IPS-NIHi11 (cell line): Measurements from ENCODE around the gene IER2.
A peak's percentile ranks its signal among the peaks of the same experiment; 100 is the strongest.

ENCODE experiments used
- DNase-seq: peaks from one replicate; pipeline ENCODE4 v3.0.0; 2012; ENCODE audit warnings: mixed read lengths, low spot score

The IER2 gene, protein sequence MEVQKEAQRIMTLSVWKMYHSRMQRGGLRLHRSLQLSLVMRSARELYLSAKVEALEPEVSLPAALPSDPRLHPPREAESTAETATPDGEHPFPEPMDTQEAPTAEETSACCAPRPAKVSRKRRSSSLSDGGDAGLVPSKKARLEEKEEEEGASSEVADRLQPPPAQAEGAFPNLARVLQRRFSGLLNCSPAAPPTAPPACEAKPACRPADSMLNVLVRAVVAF

DNA sequence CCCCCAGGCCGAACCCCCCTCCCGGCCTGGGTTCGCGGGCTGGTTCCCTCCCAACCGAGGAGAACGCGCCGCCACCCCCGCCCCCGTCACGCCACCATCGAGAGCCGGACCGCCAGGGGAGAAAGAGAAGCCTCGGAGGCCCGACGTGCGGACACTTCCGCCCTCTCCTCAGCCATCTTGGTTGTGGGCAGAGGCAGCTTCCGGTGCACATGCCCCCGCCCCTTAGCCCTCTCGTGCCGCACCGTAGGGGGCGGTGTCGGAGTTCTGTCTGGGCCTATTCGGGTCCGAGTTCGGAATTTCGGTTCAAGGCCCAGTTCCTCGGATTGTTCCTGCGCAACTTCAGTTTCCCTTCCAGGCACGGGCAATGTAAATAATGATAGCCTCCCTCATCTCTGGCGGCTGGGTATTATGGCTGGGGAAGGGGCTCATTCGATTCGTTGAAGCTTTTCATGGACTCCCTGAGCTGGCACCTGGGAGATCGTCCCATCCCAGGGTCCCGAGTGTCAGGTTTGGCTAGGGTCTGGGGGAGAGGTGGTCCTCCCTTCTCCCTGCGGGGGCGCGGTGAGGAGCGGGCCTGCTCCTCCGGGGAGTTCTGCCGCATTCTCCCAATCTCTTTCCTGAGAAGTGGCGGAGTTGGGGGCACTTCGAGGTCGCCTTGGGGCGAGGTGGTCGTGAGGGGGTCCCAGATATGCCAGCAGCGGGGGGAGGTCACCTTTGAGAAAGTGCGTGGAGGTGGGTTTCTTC, at the start of gene IER2, which contains the start of gene STX10:
Gene IER2, plus strand, starts transcription at position 225 of the 744 bp plus-strand sequence. CDS start 2,776 bp downstream, outside the sequence.
Gene STX10, minus strand, starts transcription at position 189 of the 744 bp plus-strand sequence. CDS start 202 bp downstream, outside the sequence.
- peak; percentile 93 for DNase-seq

DNA sequence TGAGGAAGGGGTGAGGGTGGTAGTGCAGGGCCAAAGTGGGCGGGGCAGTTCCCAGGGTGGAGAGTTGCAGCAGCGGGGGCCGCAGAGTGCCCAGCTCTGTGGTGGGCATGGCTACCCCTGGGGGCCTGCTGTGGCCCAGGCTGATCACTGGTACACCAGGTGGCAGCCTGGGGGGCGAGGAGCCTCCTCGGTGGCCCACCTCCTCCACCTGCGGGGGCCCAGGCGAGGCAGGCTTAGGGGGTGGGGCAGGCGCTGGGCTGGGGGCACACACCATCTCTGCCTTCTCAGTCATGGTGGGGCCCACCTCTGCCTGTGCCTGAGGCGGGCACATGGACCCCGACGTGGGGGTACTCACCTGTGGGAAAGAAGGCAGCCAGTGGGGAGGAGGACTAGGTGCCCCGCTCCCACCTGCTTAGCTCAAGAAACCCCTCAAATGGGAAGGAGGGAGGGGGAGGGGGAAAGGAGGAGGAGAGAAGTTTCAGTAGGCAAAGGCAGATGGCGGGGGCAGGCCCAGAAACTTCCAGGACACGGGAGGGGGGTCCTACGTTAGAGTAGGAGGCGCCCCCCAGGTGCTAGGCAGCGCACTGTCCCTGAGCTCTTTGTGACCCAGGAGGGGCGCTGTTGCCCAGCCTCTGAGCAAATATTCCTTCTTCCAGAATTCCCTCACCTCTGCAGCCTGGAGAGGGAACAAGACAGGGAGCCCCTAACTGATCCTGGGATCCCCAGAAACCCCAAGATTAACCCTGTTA, 49.2 kb upstream of the IER2 start:
- DNase-seq: no peak

DNA sequence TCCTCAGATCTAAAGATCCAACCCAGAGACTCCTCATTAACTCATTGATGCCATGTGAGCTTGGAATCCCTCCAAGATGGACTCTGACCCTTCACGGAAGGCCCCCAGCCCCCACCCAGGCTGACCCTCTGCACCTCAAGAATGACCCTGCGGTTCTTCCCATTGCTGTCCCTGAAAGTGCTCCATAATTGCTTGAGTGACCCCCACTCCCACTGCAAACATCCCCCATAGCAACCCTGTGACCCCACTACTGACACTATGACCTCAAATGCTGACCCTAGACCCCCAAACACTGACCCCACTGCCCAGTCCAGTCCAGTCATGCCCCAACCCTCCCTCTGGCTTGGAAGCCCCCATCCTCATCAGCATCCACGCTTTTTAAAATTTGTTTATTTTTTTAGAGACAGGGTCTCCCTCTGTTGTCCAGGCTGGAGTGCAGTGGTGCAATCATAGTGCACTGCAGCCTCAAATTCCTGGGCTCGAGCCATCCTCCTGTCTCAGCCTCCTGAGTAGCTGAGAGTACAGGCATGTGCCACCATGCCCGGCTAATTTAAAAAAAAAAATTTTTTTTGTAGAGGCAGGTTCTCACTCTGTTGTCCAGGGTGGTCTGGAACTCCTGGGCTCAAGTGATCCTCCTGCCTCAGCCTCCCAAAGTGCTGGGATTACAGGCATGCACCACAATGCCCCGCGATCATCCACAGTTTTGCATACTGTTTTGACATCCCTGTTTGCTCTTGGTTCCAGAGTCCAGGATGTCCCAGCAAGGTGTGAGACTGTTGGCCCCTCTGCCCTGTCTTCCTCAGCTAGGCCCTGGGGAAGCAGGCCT, 48.4 kb upstream of the IER2 start:
- DNase-seq: no peak

DNA sequence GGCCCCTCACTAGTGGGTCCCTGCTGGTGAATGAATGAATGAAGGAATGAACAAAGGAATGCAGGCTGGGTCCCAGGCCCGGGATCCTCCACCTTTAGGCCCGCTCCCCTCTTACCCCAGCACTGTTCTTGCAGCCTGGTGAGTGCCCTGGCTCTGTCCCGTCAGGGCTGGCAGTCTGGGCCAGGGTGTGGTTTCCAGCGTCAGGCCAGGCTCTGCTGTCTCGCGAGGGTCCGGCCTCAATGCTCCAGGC, 47.9 kb upstream of the IER2 start:
- DNase-seq: no peak

DNA sequence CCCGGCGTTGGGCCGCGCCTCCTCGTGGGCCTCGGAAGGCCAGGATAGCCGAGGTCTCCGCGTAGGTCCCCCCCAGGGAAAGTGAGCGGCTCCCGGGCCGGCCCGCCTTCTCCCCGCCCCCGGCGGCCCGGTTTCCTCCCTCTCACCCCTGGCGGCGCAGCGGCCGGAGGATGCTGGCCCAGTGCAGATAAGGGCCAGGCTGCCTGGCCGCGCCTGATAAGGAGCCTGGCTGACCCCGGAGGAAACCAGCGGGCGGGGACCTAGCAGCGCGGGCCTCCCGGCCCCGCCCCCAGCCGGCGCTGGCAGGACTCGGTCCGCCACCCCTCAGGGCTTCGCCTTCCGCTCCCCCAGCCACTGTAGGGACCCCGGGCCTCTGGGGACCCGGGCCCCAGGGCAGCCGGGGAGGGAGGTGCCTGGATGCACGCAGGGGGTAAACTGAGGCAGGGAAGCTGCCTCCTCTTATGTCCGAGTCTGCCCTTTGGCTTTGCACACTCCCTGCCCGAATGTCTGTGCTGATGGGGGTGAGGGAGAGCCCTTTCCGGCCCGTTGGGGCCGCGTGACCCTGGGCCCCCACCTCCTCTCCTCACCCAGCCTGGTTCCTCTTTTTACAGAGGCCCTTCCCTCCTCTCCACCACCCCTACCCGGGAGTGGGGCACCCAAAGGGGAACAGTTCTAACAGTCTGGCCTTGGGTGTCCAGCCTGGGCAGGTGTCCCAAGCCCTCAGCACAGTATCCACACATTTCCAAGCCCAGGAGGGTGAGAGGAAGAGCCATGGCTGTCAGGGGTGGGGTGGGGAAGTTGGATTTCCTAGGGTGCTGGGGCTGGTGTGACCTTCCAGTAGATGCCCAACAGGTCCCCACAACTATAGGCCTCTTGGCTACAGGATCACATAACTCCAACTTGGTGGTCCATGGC, 47.3 kb upstream of the IER2 start, which contains the start of gene LYL1:
Gene LYL1, minus strand, starts transcription at position 193 of the 915 bp plus-strand sequence. CDS start 1,687 bp downstream, outside the sequence.
- peak; percentile 77 for DNase-seq

DNA sequence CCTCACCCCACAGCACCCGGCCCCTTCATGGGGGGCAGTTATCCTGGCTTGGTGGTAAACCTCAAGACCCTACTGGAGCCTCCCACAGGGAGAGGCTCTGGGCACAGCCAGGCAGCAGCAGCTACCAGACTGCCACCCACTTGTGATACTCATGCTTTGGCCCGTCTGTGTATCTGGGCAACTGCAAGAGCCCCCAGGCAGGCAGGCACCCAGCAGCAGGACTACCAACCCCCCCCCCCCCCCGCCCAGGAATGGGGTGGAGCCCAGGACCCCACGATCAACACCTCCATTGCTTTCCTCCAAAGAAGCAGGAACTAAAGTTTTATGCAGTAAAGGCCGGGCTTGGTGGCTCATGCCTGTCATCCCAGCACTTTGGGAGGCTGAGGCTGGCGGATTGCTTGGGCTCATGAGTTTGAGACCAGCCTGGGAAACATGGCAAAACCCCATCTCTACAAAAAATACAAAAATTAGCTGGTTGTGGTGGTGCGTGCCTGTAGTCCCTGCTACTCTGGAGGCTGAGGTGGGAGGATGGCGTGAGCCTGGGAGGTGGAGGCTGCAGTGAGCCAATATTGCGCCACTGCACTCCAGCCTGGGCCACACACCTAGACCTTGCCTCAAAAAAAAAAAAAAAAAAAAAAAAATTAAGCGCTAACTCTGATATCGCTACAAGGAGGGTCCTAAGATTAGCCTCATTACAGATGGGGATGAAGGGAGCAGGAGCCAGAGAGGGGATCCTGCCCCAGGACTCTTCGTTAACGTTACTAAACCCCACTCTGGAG, 46.4 kb upstream of the IER2 start:
- DNase-seq: no peak

DNA sequence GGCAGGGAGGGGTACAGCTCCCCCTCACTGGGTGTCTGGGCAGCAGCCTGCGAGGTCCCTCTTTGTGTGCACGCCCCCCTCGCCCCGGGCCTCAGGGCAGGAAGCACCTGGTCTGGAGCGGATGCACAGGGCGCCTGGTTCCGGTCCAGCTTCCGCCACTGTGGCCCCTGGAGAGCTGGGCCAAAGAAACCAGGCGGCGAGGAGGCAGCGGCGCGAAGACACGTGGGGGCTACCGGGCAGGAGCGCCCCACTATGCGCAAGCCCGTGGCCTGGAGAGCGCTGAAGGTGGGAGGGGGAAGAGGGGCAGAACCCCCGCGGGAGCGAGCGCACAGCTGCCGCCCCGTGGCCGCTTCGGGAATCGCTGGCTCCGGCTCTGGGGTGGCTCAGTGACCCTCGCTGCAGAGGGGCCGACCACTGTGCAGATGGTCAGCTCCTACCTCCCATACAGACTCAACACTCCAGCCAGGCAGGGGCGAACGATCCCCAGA, 45.8 kb upstream of the IER2 start:
- DNase-seq: peak; percentile 89

DNA sequence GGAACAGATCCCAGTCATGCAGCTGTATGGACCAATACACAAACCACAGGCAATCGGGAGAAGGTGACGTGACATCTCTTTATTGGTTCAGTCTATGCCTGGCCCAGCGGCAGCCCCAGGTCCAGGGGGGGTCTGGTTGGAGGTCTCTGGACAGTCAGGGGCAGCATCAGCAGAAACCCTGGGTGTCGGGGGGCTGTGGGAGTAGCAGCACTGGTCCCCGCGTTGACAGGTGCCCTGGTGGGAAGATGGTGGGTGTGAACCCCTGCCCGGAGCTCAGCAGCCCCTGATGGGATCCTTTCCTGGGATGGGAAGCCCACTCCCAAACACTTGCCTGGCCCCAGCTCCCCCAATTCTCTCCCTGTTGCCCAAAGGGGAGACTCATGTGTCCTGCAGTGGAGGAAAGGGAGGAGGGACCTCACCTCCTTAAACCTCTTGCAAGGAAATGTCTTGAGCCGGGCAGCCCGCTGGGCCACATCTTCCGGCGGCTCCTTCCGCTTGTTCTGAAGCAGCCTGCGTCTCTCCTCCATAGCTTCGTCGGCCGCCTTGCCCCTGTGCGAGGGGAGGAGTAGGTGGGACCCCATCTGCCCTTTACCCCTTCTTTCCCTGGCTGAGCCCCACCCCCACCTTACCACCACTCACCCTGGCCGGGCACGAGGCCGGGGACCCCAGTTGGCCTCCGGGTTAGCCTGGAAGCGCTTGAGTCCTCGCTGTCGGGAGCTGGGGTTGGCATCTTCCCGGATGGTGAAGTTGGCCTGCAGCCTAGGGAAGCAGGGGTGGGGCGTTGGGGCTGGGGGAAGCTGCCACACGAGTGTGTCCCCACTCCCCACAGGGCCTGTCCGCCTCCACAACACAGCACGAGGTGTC, 45.1 kb upstream of the IER2 start:
- no peak for DNase-seq

DNA sequence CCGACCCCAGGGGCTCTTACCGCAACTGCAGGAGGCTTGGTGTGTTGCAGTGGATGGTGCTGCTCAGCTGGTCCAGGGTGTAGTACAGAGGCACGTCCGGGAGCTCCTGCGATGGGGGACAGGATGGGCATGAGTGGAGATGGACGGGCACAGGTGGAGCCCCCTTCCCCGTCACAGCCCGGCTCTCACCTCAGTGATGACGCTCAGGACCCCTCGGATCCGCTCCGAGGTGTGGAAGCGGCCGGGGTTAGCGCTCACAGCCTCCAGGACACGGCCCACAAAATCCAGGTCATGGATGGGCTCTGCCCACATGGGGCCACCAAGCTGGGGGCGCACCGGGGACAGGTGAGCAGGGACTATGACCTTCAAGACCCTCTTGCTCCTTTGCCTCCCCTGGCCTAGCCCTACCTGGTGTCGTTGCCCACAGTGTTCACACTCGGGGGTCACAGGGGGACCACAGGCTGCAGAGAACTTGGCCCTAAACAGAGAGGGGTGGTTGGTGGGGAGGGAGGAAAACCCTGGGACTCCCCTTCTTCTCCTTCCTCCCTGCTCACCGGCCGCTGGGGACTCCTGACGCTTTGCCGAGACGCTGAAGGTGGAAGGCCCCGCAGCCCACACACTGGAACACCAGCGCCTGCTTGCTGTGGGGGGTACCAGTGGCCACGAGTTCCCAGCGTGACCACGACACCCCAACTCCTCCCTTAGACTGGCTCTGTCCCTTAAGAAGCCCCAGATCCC, 40.7 kb upstream of the IER2 start:
- no peak for DNase-seq

DNA sequence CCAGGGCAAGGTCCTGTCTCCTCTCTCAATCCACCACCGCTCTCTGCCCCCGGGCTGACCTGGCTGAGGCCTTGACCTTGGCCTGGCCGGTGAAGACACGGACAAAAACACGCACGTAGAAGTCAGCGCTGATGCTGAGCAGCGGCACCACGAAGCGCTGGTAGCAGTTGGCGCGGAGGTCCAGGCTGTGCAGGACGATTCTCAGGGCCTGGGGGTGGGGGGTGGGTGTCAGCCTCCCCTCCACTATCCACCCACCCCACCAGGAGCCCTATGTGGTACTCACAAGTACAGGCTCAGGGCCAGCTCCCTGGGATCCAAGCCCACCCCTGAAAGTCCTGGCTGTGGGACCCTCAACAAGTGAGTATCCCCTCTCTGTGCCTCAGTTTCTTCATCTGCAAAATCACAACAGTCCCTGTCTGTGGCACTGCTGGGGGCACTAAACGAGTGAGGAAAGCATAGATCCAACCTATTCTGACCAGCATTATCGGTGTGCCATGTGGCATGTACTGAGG, 40.1 kb upstream of the IER2 start:
- DNase-seq: no peak

DNA sequence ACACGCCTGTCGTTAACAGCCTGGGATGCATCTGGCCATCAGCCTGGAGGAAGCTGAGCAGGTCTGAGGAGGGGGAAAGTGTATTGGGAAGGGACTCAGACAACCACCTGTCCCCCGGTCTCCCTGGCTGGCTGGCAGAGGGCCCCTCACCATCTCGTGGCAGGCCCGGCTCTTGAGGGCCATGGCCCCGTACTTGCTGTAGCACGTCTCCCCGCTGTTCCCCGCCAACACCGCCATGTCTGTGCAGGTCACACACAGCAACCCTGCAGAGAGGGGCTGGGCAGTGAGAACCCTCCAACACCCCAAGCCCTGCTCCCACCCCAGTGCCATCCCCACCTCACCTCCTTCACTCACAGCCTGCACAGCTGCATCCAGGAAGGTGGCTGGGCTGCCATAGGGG, 37.7 kb upstream of the IER2 start:
- DNase-seq: no peak

DNA sequence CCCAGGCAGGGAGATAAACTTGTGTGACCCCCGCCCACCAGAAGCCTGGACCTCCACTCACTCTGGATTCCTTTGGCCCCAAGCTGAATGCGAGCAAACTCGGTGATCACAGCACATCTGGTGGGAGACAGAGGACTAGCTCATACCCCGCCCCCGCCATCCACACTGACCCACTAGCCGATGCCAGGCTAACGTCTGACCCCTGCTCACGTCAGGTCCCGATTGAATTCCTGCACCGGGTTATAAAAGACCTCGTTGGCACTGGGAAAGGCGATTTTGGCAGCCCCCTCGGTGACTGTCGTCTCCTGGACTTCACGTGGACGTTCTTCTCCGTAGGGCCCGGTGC, 34.3 kb upstream of the IER2 start:
- no peak for DNase-seq

DNA sequence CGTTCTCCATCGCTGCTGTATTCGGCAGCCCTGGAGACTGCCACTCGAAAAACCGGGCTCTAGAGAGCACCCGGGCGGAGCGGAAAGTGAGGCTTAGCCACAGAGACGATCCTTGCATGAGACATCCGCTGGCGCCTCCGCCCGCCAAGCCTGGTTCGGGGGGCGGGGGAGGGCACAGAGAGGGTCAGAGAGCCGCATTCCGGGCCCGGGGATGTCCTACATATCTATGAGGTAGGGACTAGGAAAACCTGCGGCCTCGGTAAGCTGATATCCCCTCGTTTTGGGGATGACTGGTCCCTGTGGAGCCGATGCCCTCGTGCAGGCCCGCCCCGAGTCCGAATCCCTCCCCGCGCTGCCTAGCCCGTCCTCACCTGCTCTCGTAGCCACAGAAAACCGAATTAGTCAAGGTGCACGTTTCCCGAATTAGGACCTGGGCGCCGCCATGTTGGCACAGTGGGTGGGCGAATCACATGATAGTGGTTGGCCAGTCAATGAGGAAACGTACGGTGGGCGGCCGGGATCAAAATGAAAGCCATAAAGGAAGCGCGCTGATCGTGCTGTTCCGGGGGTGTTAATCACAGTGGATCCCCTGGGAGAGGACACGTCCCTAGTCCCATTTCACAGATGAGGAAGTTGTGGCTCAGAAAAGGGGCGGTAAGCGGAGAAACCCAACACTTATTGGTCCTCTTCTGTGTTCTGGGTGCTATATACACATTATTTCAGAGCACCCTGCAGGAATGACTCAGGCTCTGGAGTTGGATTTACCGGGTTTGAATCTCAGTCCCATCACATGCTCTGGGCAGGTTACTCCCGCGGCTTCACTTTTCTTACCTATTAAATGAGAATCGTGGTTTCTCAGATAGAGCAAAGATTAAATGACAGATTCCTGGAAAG, 33.7 kb upstream of the IER2 start, which contains the start of gene TRMT1:
Gene TRMT1, minus strand, starts transcription at position 459 of the 894 bp plus-strand sequence. Its CDS starts 341 bp downstream, at position 118.
- DNase-seq: peak; percentile 87

DNA sequence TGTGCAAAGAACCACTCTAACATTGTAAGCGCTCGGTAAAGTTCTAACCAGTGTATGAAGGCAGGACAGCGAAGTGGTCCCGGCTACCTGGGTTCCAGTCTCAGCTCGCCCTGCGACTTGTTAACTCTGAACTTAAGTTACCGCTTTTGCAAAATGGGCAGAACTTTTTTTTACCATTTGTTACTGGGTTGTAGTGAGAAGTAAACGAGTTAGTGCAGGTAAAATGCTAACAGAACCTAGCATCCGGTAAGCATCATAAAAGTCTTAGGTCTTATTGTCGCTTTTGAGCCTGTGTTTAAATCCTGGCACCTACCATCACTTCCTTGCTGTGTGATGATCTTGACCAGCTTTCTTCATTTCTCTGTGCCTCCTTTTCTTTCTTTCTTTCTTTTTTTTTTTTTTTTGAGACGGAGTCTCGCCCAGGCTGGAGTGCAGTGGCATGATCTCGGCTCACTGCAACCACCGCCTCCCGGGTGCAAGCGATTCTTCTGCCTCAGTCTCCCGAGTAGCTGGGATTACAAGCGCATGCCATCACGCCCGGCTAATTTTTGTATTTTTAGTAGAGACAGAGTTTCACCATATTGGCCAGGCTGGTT, 32.9 kb upstream of the IER2 start:
- DNase-seq: no peak

DNA sequence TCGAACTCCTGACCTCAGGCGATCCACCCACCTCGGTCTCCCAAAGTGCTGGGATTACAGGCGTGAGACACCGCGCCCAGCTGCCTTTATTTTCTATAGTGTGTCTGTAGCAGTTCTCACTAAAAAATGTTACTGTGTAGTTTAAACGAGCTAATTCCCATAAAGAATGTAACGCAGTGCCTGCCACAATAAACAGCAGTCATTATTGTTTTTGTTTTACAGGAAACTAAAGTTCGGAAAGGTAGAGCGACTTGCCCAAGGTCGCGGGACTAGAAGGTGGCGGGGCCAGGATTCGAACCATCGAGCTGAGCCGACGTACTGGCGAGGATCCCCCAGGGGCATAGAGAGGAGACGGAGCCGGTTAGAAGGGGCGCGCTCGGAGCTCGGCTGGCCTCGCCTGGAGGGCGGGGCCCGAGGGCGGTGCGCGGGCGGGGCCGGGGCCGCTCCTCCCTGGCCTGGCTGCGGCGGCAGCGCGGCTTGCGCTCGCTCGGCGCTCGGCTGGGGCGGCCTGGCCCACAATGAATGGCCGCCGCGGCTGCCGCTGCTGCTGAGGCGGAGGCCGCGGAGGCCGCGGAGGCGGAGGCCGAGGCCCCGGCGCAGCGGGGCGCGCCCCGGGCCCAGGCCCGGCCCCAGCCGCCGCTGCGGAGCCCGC, 32.3 kb upstream of the IER2 start, which contains the start of gene NACC1:
Gene NACC1, plus strand, starts transcription at position 493 of the 652 bp plus-strand sequence. CDS start 16,944 bp downstream, outside the sequence.
- DNase-seq: peak; percentile 96
